Astrocyte of the cerebellum (primary cell): ENCODE measurements around the gene IFT88.

Experiments used
- DNase-seq: peaks from one replicate; pipeline ENCODE4 v3.0.0-alpha.2; 2011; ENCODE audit warnings: low read depth
- H3K4me3 ChIP-seq: 2 replicates; pipeline ENCODE4 v1.5.1; 2011; ENCODE audit warnings: mild to moderate bottlenecking, low read depth, low read length, moderate library complexity
- CTCF ChIP-seq: IDR thresholded peaks from 2 replicates; pipeline ENCODE4 v1.5.1; 2012; ENCODE audit warnings: low read length, low read depth, moderate library complexity, mild to moderate bottlenecking; ENCODE audit errors: missing control alignments
- in situ Hi-C: cut with HindIII; loops from 2 replicates; pipeline ENCODE4 v1.10.0; 2017; ENCODE audit warnings: low sequenced_read_pairs

IFT88 gene

GRCh38 chr13:20685092-20685491 lies 118.1 kb downstream of the IFT88 start:
- H3K4me3 ChIP-seq, result no peak overlapping the region
- in situ Hi-C loops, result no loop called here
- no peak for DNase-seq

GRCh38 chr13:20686167-20686566 lies 119.2 kb downstream of the IFT88 start:
- no peak for DNase-seq
- in situ Hi-C loops, result no loop called here
- H3K4me3 ChIP-seq, result no peak overlapping the region
- TF ChIP-seq CTCF, result no peak

More at GRCh38 chr13:20685092-20685491, 118.1 kb downstream of the IFT88 start:
- no peak for TF ChIP-seq CTCF

- no peak overlapping the region for H3K4me3 ChIP-seq
- no peak for TF ChIP-seq CTCF
- DNase-seq, result no peak
- in situ Hi-C loops, result no loop called here
Observed at GRCh38 chr13:20686863-20687579, 120.1 kb downstream of the IFT88 start.

GRCh38 chr13:20689291-20689690 lies 122.3 kb downstream of the IFT88 start:
- no peak for DNase-seq
- in situ Hi-C loops, result no loop called here
- no peak for TF ChIP-seq CTCF
- no peak overlapping the region for H3K4me3 ChIP-seq

- no peak for TF ChIP-seq CTCF
- DNase-seq, result no peak
- H3K4me3 ChIP-seq, result no peak overlapping the region
- in situ Hi-C loops, result no loop called here
Observed at GRCh38 chr13:20691616-20692015, 124.7 kb downstream of the IFT88 start.

- no peak overlapping the region for H3K4me3 ChIP-seq
- in situ Hi-C loops, result no loop called here
- TF ChIP-seq CTCF, result no peak
- no peak for DNase-seq
Observed at GRCh38 chr13:20696073-20696472, 129.1 kb downstream of the IFT88 start.
